ENCODE measurements around the gene MINDY3. TPM values are rescaled to one million over a fixed set of nuclear protein-coding genes. Genes with fewer than 3 reads are reported as not detected.

MINDY3 gene
- total and polyA plus RNA-seq, 4 donors = 6.5 to 16.1 (median 12.3) TPM

GRCh38 chr10:15813415-15813814, 46.9 kb downstream of the MINDY3 start:
- DNase-seq (ENCODE audit: low spot score) = no peak
- Histone ChIP-seq H3K4me3 (ENCODE audit: low read depth in 1 of 3, low read length in 3 of 3) (no peak overlapping the region), H3K9ac (ENCODE audit: low read depth in 1 of 2, low read length in 2 of 2) (no peak overlapping the region), H3K4me1 (ENCODE audit: control insufficient read depth in 4 of 4, insufficient read depth in 4 of 4, low read length in 3 of 4) (peaks cover 0 to 3% (median 0%) of the 10 kb centered on the region in 4 donors), H3K36me3 (ENCODE audit: control insufficient read depth in 4 of 4, insufficient read depth in 3 of 4, low read depth in 1 of 4, low read length in 3 of 4) (peaks cover 0 to 10% (median 2%) of the 10 kb centered on the region in 4 donors), H3K27ac (ENCODE audit: low read depth in 1 of 2, low read length in 2 of 2) (no peak overlapping the region), H3K9me3 (ENCODE audit: control insufficient read depth in 4 of 4, low read length in 3 of 4) (no peaks in the 10 kb centered on the region), H3K27me3 (ENCODE audit: control insufficient read depth in 4 of 4, insufficient read depth in 4 of 4, low read length in 3 of 4) (no peaks in the 10 kb centered on the region)
- 91% methylated on average over 3 of the region's 3 CpGs for WGBS
- no peak for TF ChIP-seq JUND (IDR thresholded peaks at IDR 0.05)
- no peak for TF ChIP-seq MAX (IDR thresholded peaks at IDR 0.05)
- no peak for TF ChIP-seq HNF4G (IDR thresholded peaks at IDR 0.05)
- no peak for TF ChIP-seq SP1 (IDR thresholded peaks at IDR 0.05)
- no peak for TF ChIP-seq RAD21 (IDR thresholded peaks at IDR 0.05)
- no peak for TF ChIP-seq FOXA1 (IDR thresholded peaks at IDR 0.05)
- TF ChIP-seq CTCF (IDR thresholded peaks at IDR 0.05; ENCODE audit: low read depth, low read length, missing input control) = no peak
- no peak for TF ChIP-seq RXRA (IDR thresholded peaks at IDR 0.05)
- TF ChIP-seq ATF3 (IDR thresholded peaks at IDR 0.05) = no peak
- no peak for TF ChIP-seq NR2F2 (IDR thresholded peaks at IDR 0.05)
- TF ChIP-seq YY1 (IDR thresholded peaks at IDR 0.05) = no peak
- no peak for TF ChIP-seq REST (IDR thresholded peaks at IDR 0.05)
- TF ChIP-seq GABPA (IDR thresholded peaks at IDR 0.05 in 1 of 2, conservative IDR thresholded peaks at IDR 0.05 in 1 of 2) = no peak
- TF ChIP-seq HNF4A (conservative IDR thresholded peaks at IDR 0.05) = no peak
- TF ChIP-seq FOXA2 (IDR thresholded peaks at IDR 0.05) = no peak
- TF ChIP-seq EGR1 (IDR thresholded peaks at IDR 0.05; ENCODE audit: low read depth in 2 of 2) = no peak
- TF ChIP-seq TAF1 (conservative IDR thresholded peaks at IDR 0.05) = no peak
- no peak for TF ChIP-seq ZBTB33 (IDR thresholded peaks at IDR 0.05)
